Spinal cord (tissue), 10 donors: ENCODE measurements around the gene CLPSL2. TPM values are rescaled to one million over a fixed set of nuclear protein-coding genes. Genes with fewer than 3 reads are reported as not detected.

ENCODE experiments used
- DNase-seq, 6 donors: peaks; one replicate each; pipeline versions ENCODE4 v3.0.0 to v3.0.0-alpha.2; 2013 to 2015; ENCODE audit warnings: low spot score in 6 of 6, low read depth in 4 of 6
- H3K27ac ChIP-seq: one replicate; pipeline ENCODE4 v1.5.1; 2013; ENCODE audit warnings: low read depth, low read length, control low read depth
- H3K27me3 ChIP-seq: one replicate; pipeline ENCODE4 v1.6.1; 2013; ENCODE audit warnings: low read length; ENCODE audit not compliant: control insufficient read depth, insufficient read depth
- H3K36me3 ChIP-seq: one replicate; pipeline ENCODE4 v1.6.1; 2013; ENCODE audit warnings: low read length; ENCODE audit not compliant: control insufficient read depth, insufficient read depth
- H3K4me1 ChIP-seq: one replicate; pipeline ENCODE4 v1.6.1; 2013; ENCODE audit warnings: low read length; ENCODE audit not compliant: control insufficient read depth, insufficient read depth
- H3K4me3 ChIP-seq: one replicate; pipeline ENCODE4 v1.5.1; 2013; ENCODE audit warnings: low read depth, low read length, control low read depth
- H3K9me3 ChIP-seq: one replicate; pipeline ENCODE4 v1.6.1; 2013; ENCODE audit warnings: low read length; ENCODE audit not compliant: control insufficient read depth, insufficient read depth
- WGBS: methylation state at CpG from one replicate; pipeline ENCODE4 v1.1.5; 2013; ENCODE audit warnings: missing lambda C conversion rate; ENCODE audit not compliant: insufficient coverage; 5-methylcytosine and 5-hydroxymethylcytosine counted together
- polyA plus RNA-seq, 2 donors: library from polyadenylated mRNA; unstranded; fragments of 120-200 nt; gene quantifications; one replicate each; pipeline ENCODE4 v1.2.1, GENCODE V29; 2013; ENCODE audit not compliant: insufficient read length in 2 of 2
- total RNA-seq, 2 donors: library from RNA; depleted of rRNA in 1 of 2; stranded (reverse); fragments of 120-200 nt in 1 of 2; fragments of >200 nt in 1 of 2; gene quantifications; one replicate each; pipeline versions ENCODE4 v1.2.3 to v1.2.4, GENCODE V29; 2013 to 2014
- donor health status: healthy.

CLPSL2 gene
- total and polyA plus RNA-seq, 4 donors: 0.56 TPM; not detected in 3

GRCh38 chr6:35784200-35784599 lies 7.8 kb downstream of the CLPSL2 start:
- no CpG with 5 or more reads among the region's 2 CpGs for WGBS
- Histone ChIP-seq H3K27me3 (peaks cover 23% of the 10 kb centered on the region), H3K27ac (no peak overlapping the region), H3K4me3 (no peak overlapping the region), H3K9me3 (no peaks in the 10 kb centered on the region), H3K4me1 (peaks cover 7% of the 10 kb centered on the region), H3K36me3 (no peaks in the 10 kb centered on the region)
- no peak for DNase-seq

GRCh38 chr6:35786272-35786671 lies 9.9 kb downstream of the CLPSL2 start:
- Histone ChIP-seq H3K9me3 (no peaks in the 10 kb centered on the region), H3K36me3 (no peaks in the 10 kb centered on the region), H3K27ac (no peak overlapping the region), H3K27me3 (peaks cover 23% of the 10 kb centered on the region), H3K4me3 (no peak overlapping the region), H3K4me1 (peaks cover 7% of the 10 kb centered on the region)
- 75% methylated on average over 2 of the region's 2 CpGs for WGBS
- DNase-seq: no peak

GRCh38 chr6:35786810-35787209 lies 10.4 kb downstream of the CLPSL2 start:
- Histone ChIP-seq H3K27ac (no peak overlapping the region), H3K27me3 (peaks cover 23% of the 10 kb centered on the region), H3K4me1 (peaks cover 7% of the 10 kb centered on the region), H3K9me3 (no peaks in the 10 kb centered on the region), H3K36me3 (no peaks in the 10 kb centered on the region), H3K4me3 (no peak overlapping the region)
- no peak for DNase-seq
- 23% methylated on average over 24 of the region's 25 CpGs for WGBS

- peaks cover 7% of the 10 kb centered on the region for H3K4me1 ChIP-seq
- H3K9me3 ChIP-seq: no peaks in the 10 kb centered on the region
- no peaks in the 10 kb centered on the region for H3K36me3 ChIP-seq
- no peak for DNase-seq
- peaks cover 23% of the 10 kb centered on the region for H3K27me3 ChIP-seq
- no peak overlapping the region for H3K4me3 ChIP-seq
- 83% methylated on average over 11 of the region's 13 CpGs for WGBS
- H3K27ac ChIP-seq: no peak overlapping the region
These were observed 11.1 kb downstream of the CLPSL2 start for GRCh38 chr6:35787266-35788218.

GRCh38 chr6:35788423-35788982 lies 12.1 kb downstream of the CLPSL2 start:
- H3K9me3 ChIP-seq: no peaks in the 10 kb centered on the region
- DNase-seq: no peak
- peaks cover 23% of the 10 kb centered on the region for H3K27me3 ChIP-seq
- WGBS: 64% methylated on average over 2 of the region's 4 CpGs
- peaks cover 7% of the 10 kb centered on the region for H3K4me1 ChIP-seq
- H3K36me3 ChIP-seq: no peaks in the 10 kb centered on the region
- no peak overlapping the region for H3K4me3 ChIP-seq
- no peak overlapping the region for H3K27ac ChIP-seq

GRCh38 chr6:35790683-35791082 lies 14.3 kb downstream of the CLPSL2 start:
- Histone ChIP-seq H3K9me3 (no peaks in the 10 kb centered on the region), H3K27ac (no peak overlapping the region), H3K4me3 (no peak overlapping the region), H3K4me1 (peaks cover 7% of the 10 kb centered on the region), H3K36me3 (no peaks in the 10 kb centered on the region), H3K27me3 (peaks cover 21% of the 10 kb centered on the region)
- WGBS: no CpG with 5 or more reads among the region's 5 CpGs
- no peak for DNase-seq

- Histone ChIP-seq H3K36me3 (no peaks in the 10 kb centered on the region), H3K27ac (no peak overlapping the region), H3K4me3 (no peak overlapping the region), H3K4me1 (no peaks in the 10 kb centered on the region), H3K27me3 (no peaks in the 10 kb centered on the region), H3K9me3 (no peaks in the 10 kb centered on the region)
- DNase-seq: no peak
- WGBS: 91% methylated on average over 10 of the region's 17 CpGs
These were observed 18.4 kb downstream of the CLPSL2 start for GRCh38 chr6:35794536-35795452.

- Histone ChIP-seq H3K4me3 (no peak overlapping the region), H3K36me3 (no peaks in the 10 kb centered on the region), H3K4me1 (no peaks in the 10 kb centered on the region), H3K27me3 (no peaks in the 10 kb centered on the region), H3K27ac (no peak overlapping the region), H3K9me3 (no peaks in the 10 kb centered on the region)
- DNase-seq: no peak
- WGBS: 82% methylated on average over 9 of the region's 11 CpGs
These were observed 19.2 kb downstream of the CLPSL2 start for GRCh38 chr6:35795453-35796071.

- no peaks in the 10 kb centered on the region for H3K4me1 ChIP-seq
- no peak for DNase-seq
- 85% methylated on average over 4 of the region's 4 CpGs for WGBS
These were observed 19.8 kb downstream of the CLPSL2 start for GRCh38 chr6:35796236-35796635.

More at GRCh38 chr6:35796236-35796635, 19.8 kb downstream of the CLPSL2 start:
- Histone ChIP-seq H3K27ac (no peak overlapping the region), H3K9me3 (no peaks in the 10 kb centered on the region), H3K4me3 (no peak overlapping the region), H3K36me3 (no peaks in the 10 kb centered on the region), H3K27me3 (no peaks in the 10 kb centered on the region)
